Transverse colon (tissue), 4 donors: Measurements from ENCODE around the gene SHPK. TPM values are rescaled to one million over a fixed set of nuclear protein-coding genes. Genes with fewer than 3 reads are reported as not detected.
"Not testable (repeated sequence)": the region's sequence is repeated elsewhere in the genome, so short reads cannot be mapped to it uniquely, and the experiment has no call there.

Experiments
- DNase-seq: peaks from one replicate; pipeline ENCODE4 v3.0.0-alpha.2; 2019
- H3K27ac ChIP-seq, 4 donors: fragments of 200-600 bp; sonication (generic); 2 replicates each; pipeline ENCODE4 v1.5.1; 2016 to 2018; ENCODE audit warnings: inconsistent platforms in 4 of 4
- H3K27me3 ChIP-seq: fragments of 200-600 bp; sonication (generic); 2 replicates; pipeline ENCODE4 v1.5.1; 2017; ENCODE audit warnings: inconsistent platforms
- H3K36me3 ChIP-seq, 4 donors: fragments of 200-600 bp; sonication (generic); 2 replicates each; pipeline ENCODE4 v1.5.1; 2017 to 2019; ENCODE audit warnings: inconsistent platforms in 4 of 4
- H3K4me1 ChIP-seq, 4 donors: fragments of 200-600 bp; sonication (generic); 2 replicates each; pipeline ENCODE4 v1.5.1; 2017 to 2020; ENCODE audit warnings: inconsistent platforms in 4 of 4
- H3K4me3 ChIP-seq, 4 donors: fragments of 200-600 bp; sonication (generic); 1 replicate in 1 of 4; 2 replicates in 3 of 4; pipeline versions ENCODE4 v1.5.1 to v1.6.1; 2017 to 2019; ENCODE audit warnings: inconsistent platforms in 4 of 4
- H3K9me3 ChIP-seq, 2 donors: fragments of 200-600 bp; sonication (generic); 2 replicates each; pipeline ENCODE4 v1.5.1; 2017 to 2019; ENCODE audit warnings: inconsistent platforms in 2 of 2
- CTCF ChIP-seq, 5 experiments: fragments of 200-600 bp in 3 of 5; fragments of 450-650 bp in 2 of 5; sonication (generic) in 3 of 5; IDR thresholded peaks; 1 replicate in 2 of 5; 2 replicates in 3 of 5; pipeline ENCODE4 v1.5.1; 2016 to 2017; ENCODE audit warnings: antibody characterized with exemption in 5 of 5, inconsistent platforms in 3 of 5, mild to moderate bottlenecking in 2 of 5, moderate library complexity in 1 of 5
- EP300 ChIP-seq: sonication (generic); formaldehyde crosslinking; IDR thresholded peaks from one replicate; pipeline ENCODE4 v1.6.1; 2017; ENCODE audit warnings: antibody characterized with exemption, low read depth
- POLR2A ChIP-seq: fragments of 450-650 bp; IDR thresholded peaks from one replicate; pipeline ENCODE4 v1.6.1; 2016; ENCODE audit warnings: antibody characterized with exemption, mild to moderate bottlenecking, moderate library complexity
- POLR2AphosphoS5 ChIP-seq, 3 donors: sonication (generic); formaldehyde crosslinking; IDR thresholded peaks; one replicate each; pipeline ENCODE4 v1.6.1; 2016; ENCODE audit warnings: antibody characterized with exemption in 3 of 3
- WGBS, 2 donors: methylation state at CpG; one replicate each; pipeline ENCODE4 v1.1.5; 2018; ENCODE audit warnings: low coverage in 1 of 2; 5-methylcytosine and 5-hydroxymethylcytosine counted together
- in situ Hi-C, 4 donors: fragments of 200-750 bp; cut with MboI; loops; one replicate each; pipeline versions ENCODE4 v1.15.0 to v1.15.1; 2017; ENCODE audit warnings: low sequenced_read_pairs in 3 of 4, low pct_ligation_motif_present in 1 of 4, low pct_unique_long_range_greater_than_20kb in 1 of 4
- intact Hi-C: fragments of 100-400 bp; cut with DNase I; formaldehyde crosslinking; loops from one replicate; pipeline ENCODE4 v1.15.1; 2023; ENCODE audit warnings: low total_unique reads
- total RNA-seq, 4 donors: library from RNA; depleted of rRNA; stranded (reverse); fragments of >200 nt; gene quantifications; one replicate each; pipeline ENCODE4 v1.1.0, GENCODE V29; 2016

SHPK gene
- total RNA-seq, 4 donors from 2014 or later: 9.0 to 50.9 (median 24.2) TPM

GRCh38 chr17:3569534-3570137 lies 66.4 kb downstream of the SHPK start:
- no peak for TF ChIP-seq POLR2AphosphoS5 (IDR thresholded peaks at IDR 0.05)
- no peak for TF ChIP-seq CTCF (IDR thresholded peaks at IDR 0.05)
- TF ChIP-seq EP300: no peak
- in situ Hi-C loops: no loop called here
- Histone ChIP-seq H3K4me1 (no peaks in the 10 kb centered on the region), H3K9me3 (no peaks in the 10 kb centered on the region), H3K4me3 (no peak overlapping the region), H3K36me3 (peaks cover 0 to 4% (median 0%) of the 10 kb centered on the region in 4 donors), H3K27me3 (no peaks in the 10 kb centered on the region), H3K27ac (no peak overlapping the region)
- DNase-seq: no peak
- WGBS, 2 donors: 93 to 94% methylated on average over 9 of the region's 9 CpGs
- intact Hi-C loops: no loop called here

GRCh38 chr17:3566551-3566950 lies 69.5 kb downstream of the SHPK start:
- peaks cover 0 to 4% (median 0%) of the 10 kb centered on the region in 4 donors for H3K36me3 ChIP-seq

GRCh38 chr17:3565143-3565542 lies 70.9 kb downstream of the SHPK start:
- WGBS, 2 donors: 85 to 100% methylated on average over 2 to 4 of the region's 4 CpGs
- in situ Hi-C loops: no loop called here

More at GRCh38 chr17:3566551-3566950, 69.5 kb downstream of the SHPK start:
- Histone ChIP-seq H3K4me3 (no peak overlapping the region), H3K27me3 (no peaks in the 10 kb centered on the region), H3K9me3 (no peaks in the 10 kb centered on the region), H3K27ac (no peak overlapping the region), H3K4me1 (no peaks in the 10 kb centered on the region)
- intact Hi-C loops (no loop called here), in situ Hi-C loops (no loop called here)
- DNase-seq: no peak
- WGBS, 2 donors: 89% methylated on average over 12 of the region's 12 CpGs; no CpG with 5 or more reads in 1 of the 2 donors
- no peak for TF ChIP-seq EP300
- TF ChIP-seq CTCF (IDR thresholded peaks at IDR 0.05): no peak
- no peak for TF ChIP-seq POLR2AphosphoS5 (IDR thresholded peaks at IDR 0.05)
- no peak for TF ChIP-seq POLR2A

GRCh38 chr17:3564241-3564640 lies 71.8 kb downstream of the SHPK start:
- in situ Hi-C loops: not testable (repeated sequence)

More at GRCh38 chr17:3565143-3565542, 70.9 kb downstream of the SHPK start:
- intact Hi-C loops: no loop called here
- no peak overlapping the region for H3K27ac ChIP-seq
- no peaks in the 10 kb centered on the region for H3K4me1 ChIP-seq
- no peak for DNase-seq
- H3K27me3 ChIP-seq: no peaks in the 10 kb centered on the region
- no peak for TF ChIP-seq CTCF (IDR thresholded peaks at IDR 0.05)
- no peak for TF ChIP-seq EP300
- no peak for TF ChIP-seq POLR2AphosphoS5 (IDR thresholded peaks at IDR 0.05)
- TF ChIP-seq POLR2A: no peak
- no peaks in the 10 kb centered on the region for H3K9me3 ChIP-seq
- no peak overlapping the region for H3K4me3 ChIP-seq
- H3K36me3 ChIP-seq: no peaks in the 10 kb centered on the region

GRCh38 chr17:3559270-3559645 lies 76.8 kb downstream of the SHPK start:
- Histone ChIP-seq H3K4me1 (peaks cover 0 to 20% (median 2%) of the 10 kb centered on the region in 4 donors), H3K9me3 (no peaks in the 10 kb centered on the region), H3K27ac (peak overlapping the region; percentile 8 to 67 (median 53)), H3K27me3 (peaks cover 3% of the 10 kb centered on the region), H3K4me3 (no peak overlapping the region), H3K36me3 (no peaks in the 10 kb centered on the region)
- in situ Hi-C loops (no loop called here), intact Hi-C loops (no loop called here)
- DNase-seq: no peak
- no peak for TF ChIP-seq EP300
- no peak for TF ChIP-seq CTCF (IDR thresholded peaks at IDR 0.05)
- no peak for TF ChIP-seq POLR2AphosphoS5 (IDR thresholded peaks at IDR 0.05)
- TF ChIP-seq POLR2A: no peak
- 80 to 87% methylated on average over 1 to 9 of the region's 9 CpGs for WGBS, 2 donors

More at GRCh38 chr17:3564241-3564640, 71.8 kb downstream of the SHPK start:
- DNase-seq, H3K27me3 ChIP-seq, H3K4me1 ChIP-seq, H3K9me3 ChIP-seq, H3K27ac ChIP-seq, H3K36me3 ChIP-seq, H3K4me3 ChIP-seq, intact Hi-C loops: not testable (repeated sequence)
- WGBS, 2 donors: 99 to 100% methylated on average over 7 to 10 of the region's 28 CpGs
